HEK293T (cell line): ENCODE data around the gene CPB2.

Source experiments
- CTCF ChIA-PET: fragments of 350-600 bp; formaldehyde crosslinking; extraction: SDS; loops from one replicate; lab custom pipeline; 2021; ENCODE audit warnings: antibody characterized with exemption, inconsistent platforms; lab: Yijun Ruan, JAX
- POLR2A ChIA-PET: fragments of 350-600 bp; formaldehyde crosslinking; extraction: SDS; loops from one replicate; lab custom pipeline; 2020; ENCODE audit warnings: antibody characterized with exemption, inconsistent platforms; lab: Yijun Ruan, JAX
- DNase-seq: peaks from one replicate; pipeline ENCODE4 v3.0.0; 2012; ENCODE audit warnings: mixed read lengths; ENCODE audit errors: extremely low spot score
- ARNT ChIP-seq: fragments of 450-650 bp; IDR thresholded peaks from 2 replicates; pipeline ENCODE4 v1.6.1; 2017; ENCODE audit warnings: mild to moderate bottlenecking
- BHLHE40 ChIP-seq: fragments of 450-650 bp; IDR thresholded peaks from 2 replicates; pipeline ENCODE4 v1.6.1; 2016; ENCODE audit warnings: mild to moderate bottlenecking, moderate library complexity, borderline replicate concordance
- CTBP1 ChIP-seq: fragments of 450-650 bp; IDR thresholded peaks from 2 replicates; pipeline ENCODE4 v1.6.1; 2016; ENCODE audit warnings: borderline replicate concordance
- ELF4 ChIP-seq: fragments of 450-650 bp; IDR thresholded peaks from 2 replicates; pipeline ENCODE4 v1.6.1; 2017; ENCODE audit warnings: antibody characterized with exemption
- FOXA1 ChIP-seq: fragments of 450-650 bp; IDR thresholded peaks from 2 replicates; pipeline ENCODE4 v1.6.1; 2016; ENCODE audit warnings: mild to moderate bottlenecking
- FOXK2 ChIP-seq: fragments of 450-650 bp; IDR thresholded peaks from 2 replicates; pipeline ENCODE4 v1.6.1; 2016; ENCODE audit warnings: mild to moderate bottlenecking
- FOXM1 ChIP-seq: fragments of 450-650 bp; IDR thresholded peaks from 2 replicates; pipeline ENCODE4 v1.6.1; 2017; ENCODE audit warnings: mild to moderate bottlenecking, borderline replicate concordance
- HDGF ChIP-seq: fragments of 450-650 bp; IDR thresholded peaks from 2 replicates; pipeline ENCODE4 v1.6.1; 2017; ENCODE audit warnings: antibody characterized with exemption, borderline replicate concordance
- L3MBTL2 ChIP-seq: fragments of 450-650 bp; conservative IDR thresholded peaks from 2 replicates; pipeline ENCODE4 v1.6.1; 2016; ENCODE audit warnings: mild to moderate bottlenecking
- LEF1 ChIP-seq: fragments of 450-650 bp; IDR thresholded peaks from 2 replicates; pipeline ENCODE4 v1.6.1; 2017; ENCODE audit warnings: mild to moderate bottlenecking, borderline replicate concordance
- NFRKB ChIP-seq: fragments of 450-650 bp; IDR thresholded peaks from 2 replicates; pipeline ENCODE4 v1.6.1; 2016; ENCODE audit warnings: mild to moderate bottlenecking, moderate library complexity
- SP1 ChIP-seq: fragments of 450-650 bp; IDR thresholded peaks from 2 replicates; pipeline ENCODE4 v1.6.1; 2017
- SUZ12 ChIP-seq: fragments of 450-650 bp; IDR thresholded peaks from 2 replicates; pipeline ENCODE4 v1.6.1; 2016; ENCODE audit warnings: mild to moderate bottlenecking
- TARDBP ChIP-seq: fragments of 450-650 bp; IDR thresholded peaks from 2 replicates; pipeline ENCODE4 v1.6.1; 2016
- ZNF384 ChIP-seq: fragments of 450-650 bp; IDR thresholded peaks from 2 replicates; pipeline ENCODE4 v1.6.1; 2016
- TF ChIP-seq, protein P1 (sequence below): fragments of 450-650 bp; IDR thresholded peaks from 2 replicates; pipeline ENCODE4 v1.6.1; 2016

Gene CPB2

GRCh38 chr13:46106839-46107371 is 2.1 kb upstream of the CPB2 start:
- TF ChIP-seq LEF1, result no peak
- TF ChIP-seq HDGF, result no peak
- TF ChIP-seq NFRKB, result no peak
- no peak for TF ChIP-seq ARNT
- TF ChIP-seq BHLHE40, result no peak
- no peak for TF ChIP-seq FOXM1
- no peak for TF ChIP-seq SUZ12
- no peak for TF ChIP-seq FOXK2
- no peak for TF ChIP-seq L3MBTL2
- no peak for TF ChIP-seq SP1
- no peak for TF ChIP-seq FOXA1
- no peak for TF ChIP-seq ZNF384
- ChIA-PET POLR2A (no interaction called here), CTCF (no interaction called here)
- DNase-seq, result no peak

- POLR2A ChIA-PET, result no interaction called here
- TF ChIP-seq FOXM1, result no peak
- CTCF ChIA-PET, result no interaction called here
- DNase-seq, result no peak
Measured at GRCh38 chr13:46103037-46103436, 1.8 kb downstream of the CPB2 start.

GRCh38 chr13:46102255-46102605 is 2.6 kb downstream of the CPB2 start:
- TF ChIP-seq L3MBTL2 (no peak), ELF4 (no peak), SUZ12 (no peak), CTBP1 (no peak), SP1 (no peak), FOXA1 (no peak), FOXM1 (no peak), TARDBP (no peak)
- POLR2A ChIA-PET, result no interaction called here
- CTCF ChIA-PET, result no interaction called here
- no peak for DNase-seq

DNA sequence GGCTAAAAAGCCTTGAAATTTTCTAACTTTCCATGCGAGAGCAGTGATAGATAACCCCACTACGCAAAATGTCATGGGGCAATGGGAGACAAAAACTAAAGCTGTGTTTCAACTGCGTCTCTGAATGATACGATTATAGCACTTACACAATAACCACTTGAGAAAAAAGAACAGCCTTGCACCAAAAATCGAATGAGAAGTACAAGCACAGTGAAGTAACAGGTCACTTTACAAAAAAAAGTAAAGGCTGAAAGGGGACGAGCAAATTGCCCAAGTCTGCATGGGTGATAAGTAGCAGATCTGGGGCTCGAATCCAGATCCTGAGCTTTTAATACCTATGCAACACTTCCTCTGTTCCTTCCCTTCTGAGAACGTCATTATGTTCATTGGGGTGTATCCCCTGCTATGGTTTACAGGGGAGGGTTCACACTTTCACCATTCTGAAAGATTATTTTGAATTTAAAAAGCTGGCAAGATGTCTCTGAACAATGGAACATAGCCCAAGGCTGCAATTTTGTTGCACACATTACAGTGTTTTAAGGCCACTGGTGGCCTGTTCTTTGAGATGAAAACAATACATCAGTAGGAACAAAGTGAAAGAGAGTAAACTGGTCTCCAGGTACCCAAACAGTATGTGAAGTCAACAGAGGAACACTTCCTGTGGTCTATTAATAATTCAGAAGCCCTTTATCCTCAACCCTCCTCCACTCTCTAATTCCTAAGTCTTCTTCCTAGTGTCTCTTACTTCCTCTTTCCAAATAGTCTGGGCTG is 3.2 kb downstream of the CPB2 start:
- no peak for DNase-seq
- TF ChIP-seq CTBP1 (no peak), SUZ12 (no peak), ZNF384 (no peak), SP1 (no peak), NFRKB (no peak), FOXA1 (no peak), LEF1 (no peak)
- TF ChIP-seq, protein P1, sequence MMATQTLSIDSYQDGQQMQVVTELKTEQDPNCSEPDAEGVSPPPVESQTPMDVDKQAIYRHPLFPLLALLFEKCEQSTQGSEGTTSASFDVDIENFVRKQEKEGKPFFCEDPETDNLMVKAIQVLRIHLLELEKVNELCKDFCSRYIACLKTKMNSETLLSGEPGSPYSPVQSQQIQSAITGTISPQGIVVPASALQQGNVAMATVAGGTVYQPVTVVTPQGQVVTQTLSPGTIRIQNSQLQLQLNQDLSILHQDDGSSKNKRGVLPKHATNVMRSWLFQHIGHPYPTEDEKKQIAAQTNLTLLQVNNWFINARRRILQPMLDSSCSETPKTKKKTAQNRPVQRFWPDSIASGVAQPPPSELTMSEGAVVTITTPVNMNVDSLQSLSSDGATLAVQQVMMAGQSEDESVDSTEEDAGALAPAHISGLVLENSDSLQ, result no peak
- POLR2A ChIA-PET, result no interaction called here
- CTCF ChIA-PET, result no interaction called here

DNA sequence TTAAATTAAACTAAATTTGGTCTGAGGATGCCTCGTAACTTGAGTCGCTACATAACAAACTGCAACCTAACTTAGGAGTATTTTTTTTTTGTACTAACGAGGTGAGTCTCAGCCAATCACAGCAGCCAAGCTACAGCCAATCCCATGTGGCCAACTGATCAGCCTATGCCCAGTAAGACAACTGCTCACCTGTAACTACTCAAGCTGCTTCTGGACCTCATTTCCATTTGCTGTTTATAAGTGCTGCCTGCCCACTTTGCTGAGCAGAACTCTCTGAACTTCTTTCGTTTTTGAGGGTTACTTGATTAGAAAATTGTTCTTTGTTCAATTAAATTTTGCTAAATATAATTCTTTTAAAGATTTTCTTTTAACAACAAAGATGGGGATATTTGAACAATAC is 3.8 kb downstream of the CPB2 start:
- POLR2A ChIA-PET, result no interaction called here
- no peak for DNase-seq
- CTCF ChIA-PET, result no interaction called here
- no peak for TF ChIP-seq TARDBP
- TF ChIP-seq ELF4, result no peak
- no peak for TF ChIP-seq FOXA1
- TF ChIP-seq L3MBTL2, result no peak
- no peak for TF ChIP-seq ARNT
- no peak for TF ChIP-seq FOXM1
- TF ChIP-seq SUZ12, result no peak
- TF ChIP-seq LEF1, result no peak
- no peak for TF ChIP-seq BHLHE40
- TF ChIP-seq CTBP1, result no peak
- TF ChIP-seq FOXK2, result no peak
- TF ChIP-seq, protein P1, result no peak
- TF ChIP-seq SP1, result no peak
- TF ChIP-seq HDGF, result no peak
- no peak for TF ChIP-seq ZNF384

- ChIA-PET CTCF (no interaction called here), POLR2A (no interaction called here)
Measured at GRCh38 chr13:46100191-46100815, 4.5 kb downstream of the CPB2 start.

More at GRCh38 chr13:46100191-46100815, 4.5 kb downstream of the CPB2 start:
- TF ChIP-seq, protein P1, result no peak
- TF ChIP-seq SUZ12 (no peak), HDGF (no peak)
- no peak for DNase-seq
